Right lobe of liver (tissue), 6 donors: ENCODE results near the gene CDKN2B-AS1. TPM values are rescaled to one million over a fixed set of nuclear protein-coding genes. Genes with fewer than 3 reads are reported as not detected.
A peak's percentile ranks its signal among the peaks of the same experiment; 100 is the strongest.

ENCODE experiments used
- ATAC-seq, 4 donors: fragments of 200-7000 bp; cut with Tn5 transposase; one replicate each; pipeline ENCODE4 v1.9.1; 2020; ENCODE audit warnings: mild to moderate bottlenecking in 4 of 4, moderate library complexity in 4 of 4
- DNase-seq, 3 donors: peaks; one replicate each; pipeline ENCODE4 v3.0.0-alpha.2; 2020
- H3K27ac ChIP-seq, 3 donors: fragments of 200-600 bp; one replicate each; pipeline ENCODE4 v1.8.0; 2022
- H3K27me3 ChIP-seq, 2 donors: fragments of 200-600 bp; one replicate each; pipeline ENCODE4 v1.8.0; 2022
- H3K36me3 ChIP-seq, 4 donors: fragments of 200-600 bp; sonication (generic) in 1 of 4; one replicate each; pipeline versions ENCODE4 v1.5.1 to v1.8.0; 2017 to 2022; ENCODE audit warnings: control low read depth in 1 of 4
- H3K4me1 ChIP-seq, 4 donors: fragments of 200-600 bp; sonication (generic) in 1 of 4; one replicate each; pipeline versions ENCODE4 v1.5.1 to v1.8.0; 2017 to 2022; ENCODE audit warnings: control low read depth in 1 of 4
- H3K4me3 ChIP-seq, 3 donors: fragments of 200-600 bp; one replicate each; pipeline ENCODE4 v1.8.0; 2022
- H3K9me3 ChIP-seq, 4 donors: fragments of 200-600 bp; sonication (generic) in 1 of 4; one replicate each; pipeline versions ENCODE4 v1.5.1 to v1.8.0; 2017 to 2022; ENCODE audit warnings: control low read depth in 1 of 4
- CTCF ChIP-seq, 4 donors: fragments of 200-600 bp in 3 of 4; fragments of 450-650 bp in 1 of 4; IDR thresholded peaks; one replicate each; pipeline versions ENCODE4 v1.5.1 to v1.8.0; 2016 to 2022; ENCODE audit warnings: antibody characterized with exemption in 4 of 4, mild to moderate bottlenecking in 2 of 4
- POLR2A ChIP-seq: fragments of 450-650 bp; IDR thresholded peaks from one replicate; pipeline ENCODE4 v1.6.1; 2017; ENCODE audit warnings: antibody characterized with exemption, mild to moderate bottlenecking
- WGBS: methylation state at CpG from one replicate; pipeline ENCODE4 v1.1.6; 2018; ENCODE audit warnings: low coverage, low lambda C conversion rate; ENCODE audit not compliant: insufficient coverage; ENCODE audit errors: missing lambda C conversion rate; 5-methylcytosine and 5-hydroxymethylcytosine counted together
- intact Hi-C, 2 donors: fragments of 100-400 bp; cut with DNase I; formaldehyde crosslinking; loops; one replicate each; pipeline versions ENCODE4 v1.11.2 to v1.14.1; 2022
- total RNA-seq, 6 experiments: library from RNA; depleted of rRNA in 2 of 6; stranded (reverse); fragments of >200 nt in 2 of 6; fragmentation: NEBNext Ultra II Directional in 3 of 6; extraction: Animal tissue kit (Norgen Biotek cat#: 25700) in 3 of 6; gene quantifications; one replicate each; pipeline versions ENCODE4 v1.1.0 to v1.2.4, GENCODE V29; 2016 to 2023
- donor health status: DM: no; HTN: yes; CAD: no.
- donor health status: DM: no; HTN: no; CAD: no.
- donor health status: DM: no; HTN: no; CAD: no.
- donor health status: DM: no; HTN: yes; CAD: no.
- donor health status: DM: no; HTN: yes; CAD: no.

Gene CDKN2B-AS1
- total RNA-seq, 6 experiments from 2014 or later: 0.13 to 0.37 (median 0.21) TPM; not detected in 2

- Histone ChIP-seq H3K27ac (no peak overlapping the region), H3K36me3 (no peaks in the 10 kb centered on the region), H3K4me1 (no peaks in the 10 kb centered on the region), H3K9me3 (no peaks in the 10 kb centered on the region), H3K27me3 (no peaks in the 10 kb centered on the region), H3K4me3 (no peak overlapping the region)
- WGBS: 42% methylated on average over 2 of the region's 2 CpGs
- DNase-seq (no peak), ATAC-seq (no peak)
- TF ChIP-seq POLR2A: no peak
- TF ChIP-seq CTCF (IDR thresholded peaks at IDR 0.05): no peak
- intact Hi-C loops: no loop called here
Observed at GRCh38 chr9:22142671-22143070, 148.1 kb downstream of the CDKN2B-AS1 start.

GRCh38 chr9:22143799-22144625, 149.4 kb downstream of the CDKN2B-AS1 start:
- H3K4me3 ChIP-seq: no peak overlapping the region
- no peaks in the 10 kb centered on the region for H3K36me3 ChIP-seq
- TF ChIP-seq CTCF (IDR thresholded peaks at IDR 0.05) (no peak), POLR2A (no peak)
- no peak for ATAC-seq
- H3K4me1 ChIP-seq: no peaks in the 10 kb centered on the region
- WGBS: 0% methylated on average over 1 of the region's 1 CpG
- H3K27ac ChIP-seq: no peak overlapping the region
- DNase-seq: no peak
- H3K9me3 ChIP-seq: no peaks in the 10 kb centered on the region
- intact Hi-C loops: no loop called here
- no peaks in the 10 kb centered on the region for H3K27me3 ChIP-seq

DNA sequence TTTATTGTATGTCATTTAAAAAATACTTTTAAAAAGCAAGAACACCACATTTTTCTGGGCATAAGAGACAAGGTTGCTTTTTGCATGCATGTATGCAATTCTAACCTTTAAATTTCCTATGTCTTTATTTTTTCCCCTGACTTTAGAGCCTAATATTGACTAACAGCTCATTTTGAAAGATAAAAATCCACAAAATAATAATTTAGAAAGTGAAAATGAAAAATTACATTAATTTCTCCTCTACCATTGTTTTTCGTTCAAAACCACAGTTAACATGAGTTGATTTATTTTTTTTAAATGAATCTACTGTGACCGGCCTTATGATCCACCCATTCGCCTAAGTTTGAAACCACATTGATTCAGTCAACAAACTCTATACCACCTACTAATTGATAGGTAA, 152.0 kb downstream of the CDKN2B-AS1 start:
- Histone ChIP-seq H3K36me3 (no peaks in the 10 kb centered on the region), H3K27me3 (no peaks in the 10 kb centered on the region), H3K4me1 (no peaks in the 10 kb centered on the region), H3K27ac (no peak overlapping the region), H3K9me3 (no peaks in the 10 kb centered on the region), H3K4me3 (no peak overlapping the region)
- ATAC-seq (no peak), DNase-seq (no peak)
- intact Hi-C loops: no loop called here
- WGBS: 78% methylated on average over 3 of the region's 3 CpGs
- no peak for TF ChIP-seq CTCF (IDR thresholded peaks at IDR 0.05)
- TF ChIP-seq POLR2A: no peak

GRCh38 chr9:22147813-22148527, 153.4 kb downstream of the CDKN2B-AS1 start:
- Histone ChIP-seq H3K9me3 (no peaks in the 10 kb centered on the region), H3K4me1 (no peaks in the 10 kb centered on the region), H3K4me3 (no peak overlapping the region), H3K36me3 (no peaks in the 10 kb centered on the region), H3K27ac (no peak overlapping the region), H3K27me3 (no peaks in the 10 kb centered on the region)
- intact Hi-C loops: no loop called here
- DNase-seq (no peak), ATAC-seq (peak in 1 of 4 donors; percentile 57)
- no peak for TF ChIP-seq CTCF (IDR thresholded peaks at IDR 0.05)
- no peak for TF ChIP-seq POLR2A
- 56% methylated on average over 6 of the region's 8 CpGs for WGBS
